SU-DHL-6 (cell line): Measurements from ENCODE around the gene PLXNC1.

Experiments
- H2AFZ ChIP-seq: fragments of 200-600 bp; sonication (generic); 2 replicates; pipeline ENCODE4 v1.6.1; 2014; ENCODE audit warnings: low read depth, mild to moderate bottlenecking, moderate library complexity, mixed read lengths, antibody characterized with exemption, low read length; ENCODE audit not compliant: severe bottlenecking
- H3F3A ChIP-seq: fragments of 200-600 bp; shearing (Covaris generic); 2 replicates; pipeline ENCODE4 v1.6.0; 2016; ENCODE audit warnings: antibody characterized with exemption, mild to moderate bottlenecking; ENCODE audit not compliant: insufficient read depth
- H3K27ac ChIP-seq: fragments of 200-600 bp; sonication (generic); 2 replicates; pipeline ENCODE4 v1.5.1; 2016; ENCODE audit warnings: low read depth, mild to moderate bottlenecking, low read length, moderate library complexity, mixed read lengths
- H3K27me3 ChIP-seq: fragments of 200-600 bp; sonication (generic), shearing (Covaris generic); 2 replicates; pipeline ENCODE4 v1.6.0; 2014; ENCODE audit warnings: mild to moderate bottlenecking, low read length
- H3K36me3 ChIP-seq: fragments of 200-600 bp; sonication (generic); 2 replicates; pipeline ENCODE4 v1.6.1; 2014; ENCODE audit warnings: mild to moderate bottlenecking, low read length, mixed read lengths
- H3K4me2 ChIP-seq: fragments of 300-600, 200-600 bp; shearing (Covaris generic), sonication (generic); 2 replicates; pipeline ENCODE4 v1.6.0; 2014; ENCODE audit warnings: low read length, low read depth, mild to moderate bottlenecking; ENCODE audit not compliant: poor library complexity, severe bottlenecking
- H3K4me3 ChIP-seq: fragments of 200-600 bp; sonication (generic); 2 replicates; pipeline ENCODE4 v1.5.1; 2014; ENCODE audit warnings: antibody characterized with exemption, low read length, mild to moderate bottlenecking, mixed read lengths; ENCODE audit not compliant: insufficient read depth, poor library complexity, severe bottlenecking
- H3K79me2 ChIP-seq: fragments of 200-600 bp; sonication (generic); 2 replicates; pipeline ENCODE4 v1.6.1; 2014; ENCODE audit warnings: mild to moderate bottlenecking, low read length, moderate library complexity; ENCODE audit not compliant: insufficient read depth
- H3K9ac ChIP-seq: fragments of 200-600 bp; sonication (generic); 2 replicates; pipeline ENCODE4 v1.7.0; 2014; ENCODE audit warnings: mild to moderate bottlenecking, low read length
- H3K9me2 ChIP-seq: fragments of 200-600 bp; sonication (generic); replicated peaks from 2 replicates; pipeline ENCODE4 v1.6.1; 2014; ENCODE audit warnings: low read length; ENCODE audit not compliant: insufficient read depth
- H3K9me3 ChIP-seq: fragments of 200-600 bp; sonication (generic); 2 replicates; pipeline ENCODE4 v1.6.1; 2014; ENCODE audit warnings: low read length, mixed read lengths; ENCODE audit not compliant: insufficient read depth
- H4K20me1 ChIP-seq: fragments of 200-600 bp; sonication (generic); 2 replicates; pipeline ENCODE4 v1.6.1; 2014; ENCODE audit warnings: low read depth, mild to moderate bottlenecking, antibody characterized with exemption, low read length, moderate library complexity, mixed read lengths
- EZH2phosphoT487 ChIP-seq: fragments of 200-600 bp; sonication (generic), shearing (Covaris generic); conservative IDR thresholded peaks from 2 replicates; pipeline ENCODE4 v1.6.1; 2018; ENCODE audit warnings: mild to moderate bottlenecking, antibody characterized with exemption, low read length, moderate library complexity, mixed read lengths
- TF ChIP-seq, protein P1 (sequence below): fragments of 200-600 bp; sonication (generic); IDR thresholded peaks from one replicate; pipeline ENCODE4 v1.5.1; 2017; ENCODE audit warnings: antibody characterized with exemption, mild to moderate bottlenecking, low read length, moderate library complexity; ENCODE audit not compliant: insufficient read depth, poor library complexity, severe bottlenecking

Gene PLXNC1

GRCh38 chr12:94333396-94333795 is 185.0 kb downstream of the PLXNC1 start:
- H3K9ac ChIP-seq = no peak overlapping the region
- no peak overlapping the region for H2AFZ ChIP-seq
- H4K20me1 ChIP-seq = no peaks in the 10 kb centered on the region
- peaks cover 10% of the 10 kb centered on the region; the same call in 1 of the 2 replicates for H3K36me3 ChIP-seq
- H3F3A ChIP-seq = no peaks in the 10 kb centered on the region
- H3K4me3 ChIP-seq = no peak overlapping the region
- no peaks in the 10 kb centered on the region for H3K27me3 ChIP-seq
- H3K27ac ChIP-seq = no peak overlapping the region
- no peaks in the 10 kb centered on the region for H3K79me2 ChIP-seq
- TF ChIP-seq, protein P1, sequence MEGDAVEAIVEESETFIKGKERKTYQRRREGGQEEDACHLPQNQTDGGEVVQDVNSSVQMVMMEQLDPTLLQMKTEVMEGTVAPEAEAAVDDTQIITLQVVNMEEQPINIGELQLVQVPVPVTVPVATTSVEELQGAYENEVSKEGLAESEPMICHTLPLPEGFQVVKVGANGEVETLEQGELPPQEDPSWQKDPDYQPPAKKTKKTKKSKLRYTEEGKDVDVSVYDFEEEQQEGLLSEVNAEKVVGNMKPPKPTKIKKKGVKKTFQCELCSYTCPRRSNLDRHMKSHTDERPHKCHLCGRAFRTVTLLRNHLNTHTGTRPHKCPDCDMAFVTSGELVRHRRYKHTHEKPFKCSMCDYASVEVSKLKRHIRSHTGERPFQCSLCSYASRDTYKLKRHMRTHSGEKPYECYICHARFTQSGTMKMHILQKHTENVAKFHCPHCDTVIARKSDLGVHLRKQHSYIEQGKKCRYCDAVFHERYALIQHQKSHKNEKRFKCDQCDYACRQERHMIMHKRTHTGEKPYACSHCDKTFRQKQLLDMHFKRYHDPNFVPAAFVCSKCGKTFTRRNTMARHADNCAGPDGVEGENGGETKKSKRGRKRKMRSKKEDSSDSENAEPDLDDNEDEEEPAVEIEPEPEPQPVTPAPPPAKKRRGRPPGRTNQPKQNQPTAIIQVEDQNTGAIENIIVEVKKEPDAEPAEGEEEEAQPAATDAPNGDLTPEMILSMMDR = no peak
- no peak for TF ChIP-seq EZH2phosphoT487
- H3K4me2 ChIP-seq = no peak overlapping the region
- H3K9me2 ChIP-seq = no peaks in the 10 kb centered on the region
- H3K9me3 ChIP-seq = no peaks in the 10 kb centered on the region

DNA sequence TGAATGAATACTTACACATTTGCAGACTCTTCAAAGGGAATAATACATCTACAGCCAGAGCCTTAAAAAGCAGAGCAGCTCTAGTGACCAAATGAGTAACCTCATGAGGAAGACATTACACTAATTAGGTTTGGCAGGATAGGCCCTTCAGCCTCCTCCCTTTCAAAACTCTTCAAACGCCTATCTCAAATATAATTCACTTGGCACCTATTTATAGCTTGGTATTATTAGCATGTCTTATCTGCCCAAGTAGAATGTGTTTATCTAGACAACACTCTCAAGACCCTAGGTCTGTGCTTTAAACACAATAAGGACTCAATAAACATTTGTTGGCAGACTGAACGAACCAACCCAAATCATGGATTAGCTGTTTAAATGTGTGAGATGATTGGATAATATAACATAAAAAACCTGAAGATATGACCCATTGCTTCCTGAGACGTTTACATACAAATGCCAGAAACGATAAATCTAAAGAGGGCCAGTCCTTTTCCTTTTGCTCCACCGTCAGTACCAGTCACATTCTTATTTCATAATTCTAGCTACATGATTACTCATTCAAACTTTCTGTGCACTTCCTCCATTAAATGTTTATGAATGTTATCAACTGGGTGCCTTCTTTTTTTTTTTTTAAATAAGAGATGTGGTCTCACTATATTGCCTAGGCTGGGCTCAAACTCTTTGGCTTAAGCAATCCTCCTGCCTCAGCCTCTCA is 188.0 kb downstream of the PLXNC1 start:
- Histone ChIP-seq H2AFZ (no peak overlapping the region), H3K9me2 (no peaks in the 10 kb centered on the region), H3K27ac (no peak overlapping the region), H3K9ac (no peak overlapping the region), H3K4me3 (no peak overlapping the region), H3K9me3 (no peaks in the 10 kb centered on the region), H3K4me2 (no peak overlapping the region), H3K27me3 (no peaks in the 10 kb centered on the region), H3F3A (no peaks in the 10 kb centered on the region), H4K20me1 (no peaks in the 10 kb centered on the region), H3K36me3 (peaks cover 10% of the 10 kb centered on the region; the same call in 1 of the 2 replicates), H3K79me2 (no peaks in the 10 kb centered on the region)
- TF ChIP-seq, protein P1 = no peak
- TF ChIP-seq EZH2phosphoT487 = no peak

- Histone ChIP-seq H3K27ac (no peak overlapping the region), H3K79me2 (no peaks in the 10 kb centered on the region), H3K9me2 (no peaks in the 10 kb centered on the region), H2AFZ (no peak overlapping the region), H3K9ac (no peak overlapping the region), H3K4me2 (no peak overlapping the region), H3F3A (no peaks in the 10 kb centered on the region), H3K27me3 (no peaks in the 10 kb centered on the region), H3K4me3 (no peak overlapping the region), H3K36me3 (peaks cover 6% of the 10 kb centered on the region; the same call in 1 of the 2 replicates), H4K20me1 (no peaks in the 10 kb centered on the region), H3K9me3 (no peaks in the 10 kb centered on the region)
- TF ChIP-seq, protein P1 = no peak
These were observed 189.8 kb downstream of the PLXNC1 start for GRCh38 chr12:94338006-94338794.
